SK-N-MC (cell line): ENCODE data around the gene TRAF3.

Experiments used
- EZH2 ChIP-seq: fragments of 200-600 bp; sonication (generic); IDR thresholded peaks from one replicate; pipeline ENCODE4 v1.6.1; 2017; ENCODE audit warnings: antibody characterized with exemption
- POLR2AphosphoS5 ChIP-seq: IDR thresholded peaks from 2 replicates; pipeline ENCODE4 v1.6.1; 2012; ENCODE audit warnings: mild to moderate bottlenecking, low read depth, low read length, borderline replicate concordance

DNA sequence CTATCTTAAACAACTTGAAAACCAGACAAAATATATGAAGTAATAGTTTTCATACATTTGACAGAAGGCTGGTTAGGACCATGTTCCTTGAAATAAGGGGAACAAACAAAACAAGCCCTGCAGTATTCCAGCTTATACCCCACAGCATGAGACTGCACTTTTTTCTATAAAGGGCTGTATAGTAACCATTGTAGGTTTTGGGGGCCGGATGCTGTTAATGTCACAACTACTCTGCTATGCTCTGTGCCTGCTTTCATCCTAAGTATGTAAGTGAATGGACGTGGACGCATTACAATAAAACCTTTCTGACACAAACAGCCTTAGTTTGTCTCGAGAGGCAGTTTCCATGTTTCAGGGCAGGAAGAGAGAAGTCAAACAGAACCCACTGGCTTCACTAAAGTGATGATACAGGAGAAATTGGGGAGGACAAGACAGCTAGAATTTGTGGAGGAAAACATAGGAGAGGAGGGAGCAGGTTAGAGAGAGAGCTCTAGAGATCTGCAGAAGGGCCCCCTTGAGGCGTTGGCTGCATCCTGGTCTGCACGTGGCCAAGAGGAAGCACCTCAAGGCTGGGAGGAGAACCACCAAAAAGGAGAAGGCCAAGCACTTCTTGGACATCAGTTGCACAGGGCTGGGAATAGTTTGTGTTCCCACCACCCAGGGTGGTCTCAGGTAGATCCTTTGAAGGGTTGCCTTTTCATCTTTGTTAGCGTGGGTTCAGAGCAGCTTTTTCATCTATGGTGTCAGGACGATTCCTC is 63.7 kb downstream of the TRAF3 start:
- TF ChIP-seq POLR2AphosphoS5 (no peak), EZH2 (no peak)
